Neural progenitor cell (in vitro differentiated cells): ENCODE measurements around the gene TBCEL. TPM values are rescaled to one million over a fixed set of nuclear protein-coding genes. Genes with fewer than 3 reads are reported as not detected.
A peak's percentile ranks its signal among the peaks of the same experiment; 100 is the strongest.

ENCODE experiments used
- DNase-seq: peaks from one replicate; pipeline ENCODE4 v3.0.0-alpha.2; 2016; ENCODE audit warnings: low spot score
- H2AFZ ChIP-seq: fragments of 200-600 bp; sonication (generic); replicated peaks from 2 replicates; pipeline ENCODE4 v1.6.1; 2016; ENCODE audit warnings: antibody characterized with exemption
- H3F3A ChIP-seq: fragments of 200-600 bp; sonication (generic); 2 replicates; pipeline ENCODE4 v1.6.1; 2016; ENCODE audit warnings: antibody characterized with exemption, low read depth
- H3K27ac ChIP-seq: fragments of 200-600 bp; sonication (generic); 2 replicates; pipeline ENCODE4 v1.5.1; 2016; ENCODE audit warnings: mild to moderate bottlenecking
- H3K27me3 ChIP-seq: fragments of 200-600 bp; sonication (generic); 2 replicates; pipeline ENCODE4 v1.6.1; 2016; ENCODE audit warnings: mild to moderate bottlenecking, moderate library complexity
- H3K36me3 ChIP-seq: fragments of 200-600 bp; sonication (generic); 2 replicates; pipeline ENCODE4 v1.5.1; 2016
- H3K4me1 ChIP-seq: fragments of 200-600 bp; sonication (generic); 2 replicates; pipeline ENCODE4 v1.6.1; 2016; ENCODE audit warnings: mixed run types
- H3K4me2 ChIP-seq: fragments of 200-600 bp; sonication (generic); 2 replicates; pipeline ENCODE4 v1.6.1; 2016
- H3K4me3 ChIP-seq: fragments of 200-600 bp; sonication (generic); 2 replicates; pipeline ENCODE4 v1.5.1; 2016
- H3K79me2 ChIP-seq: fragments of 200-600 bp; sonication (generic); 2 replicates; pipeline ENCODE4 v1.6.1; 2016; ENCODE audit warnings: low read depth
- H3K9ac ChIP-seq: fragments of 200-600 bp; sonication (generic); 2 replicates; pipeline ENCODE4 v1.6.1; 2016
- H3K9me3 ChIP-seq: fragments of 200-600 bp; sonication (generic); 2 replicates; pipeline ENCODE4 v1.5.1; 2016; ENCODE audit warnings: low read depth
- H4K20me1 ChIP-seq: fragments of 200-600 bp; sonication (generic); 2 replicates; pipeline ENCODE4 v1.6.1; 2016; ENCODE audit warnings: low read depth
- H3K27ac Mint-ChIP-seq: 3 replicates; pipeline ENCODE4 v1.8.0; 2021; ENCODE audit warnings: mixed read lengths
- H3K27me3 Mint-ChIP-seq: 2 replicates; pipeline ENCODE4 v1.8.0; 2022; ENCODE audit warnings: low read depth, mild to moderate bottlenecking, inconsistent platforms, moderate library complexity, mixed read lengths; ENCODE audit not compliant: insufficient read depth
- H3K36me3 Mint-ChIP-seq: 3 replicates; pipeline ENCODE4 v1.8.0; 2021; ENCODE audit warnings: mixed read lengths
- H3K4me1 Mint-ChIP-seq: 3 replicates; pipeline ENCODE4 v1.8.0; 2021; ENCODE audit warnings: mixed read lengths
- H3K4me3 Mint-ChIP-seq: 3 replicates; pipeline ENCODE4 v1.8.0; 2021; ENCODE audit warnings: mild to moderate bottlenecking, moderate library complexity, mixed read lengths
- H3K9me3 Mint-ChIP-seq: 3 replicates; pipeline ENCODE4 v1.8.0; 2020; ENCODE audit warnings: mixed read lengths
- CTCF ChIP-seq: fragments of 200-600 bp; sonication (generic); IDR thresholded peaks from 2 replicates; pipeline ENCODE4 v1.5.1; 2017; ENCODE audit warnings: antibody characterized with exemption, mild to moderate bottlenecking
- EZH2 ChIP-seq: fragments of 200-600 bp; sonication (generic); IDR thresholded peaks from 2 replicates; pipeline ENCODE4 v1.6.1; 2017; ENCODE audit warnings: antibody characterized with exemption, mild to moderate bottlenecking, moderate library complexity
- EZH2phosphoT487 ChIP-seq: fragments of 200-600 bp; sonication (generic); IDR thresholded peaks from 2 replicates; pipeline ENCODE4 v1.6.1; 2017; ENCODE audit warnings: antibody characterized with exemption
- total RNA-seq: library from RNA; depleted of rRNA; stranded (reverse); fragments of >200 nt; gene quantifications from 2 replicates; pipeline ENCODE4 v1.2.3, GENCODE V29; 2015; ENCODE audit warnings: low replicate concordance

The TBCEL gene
- total RNA-seq, 1 donor from 2014 or later: 22.3 TPM

DNA sequence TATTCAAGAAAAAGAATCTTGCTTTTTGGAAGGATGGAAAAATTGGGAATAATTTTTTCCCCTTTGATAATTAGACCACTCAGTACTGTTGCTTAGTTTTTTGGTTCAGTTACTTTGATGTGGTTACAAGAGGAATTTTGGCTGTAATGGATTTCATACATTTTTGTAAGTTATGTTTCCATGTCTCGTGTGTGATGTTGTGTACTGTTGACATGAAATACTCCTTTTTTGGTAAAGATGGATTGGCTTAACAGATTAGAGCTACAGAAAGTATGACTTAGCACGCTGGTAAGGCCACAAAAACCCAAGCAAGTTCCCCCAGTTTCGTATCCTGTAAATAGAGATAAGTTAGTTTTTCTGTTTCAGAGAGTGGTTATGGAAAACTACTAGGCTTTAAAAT is 11.9 kb downstream of the TBCEL start:
- Mint-ChIP-seq H3K36me3 (no peaks in the 10 kb centered on the region), H3K27ac (no peak overlapping the region), H3K27me3 (no peaks in the 10 kb centered on the region), H3K9me3 (no peaks in the 10 kb centered on the region), H3K4me3 (no peak overlapping the region), H3K4me1 (peaks cover 13% of the 10 kb centered on the region)
- Histone ChIP-seq H3K4me3 (no peak overlapping the region), H3K9me3 (no peaks in the 10 kb centered on the region), H3K4me1 (peaks cover 23% of the 10 kb centered on the region), H3K79me2 (peaks cover 74% of the 10 kb centered on the region), H4K20me1 (peaks cover 77% of the 10 kb centered on the region), H3K27me3 (no peaks in the 10 kb centered on the region), H3K4me2 (no peak overlapping the region), H2AFZ (no peak overlapping the region), H3F3A (no peaks in the 10 kb centered on the region), H3K27ac (no peak overlapping the region), H3K36me3 (no peaks in the 10 kb centered on the region), H3K9ac (no peak overlapping the region)
- TF ChIP-seq EZH2phosphoT487: no peak
- TF ChIP-seq CTCF: no peak
- no peak for TF ChIP-seq EZH2
- no peak for DNase-seq

DNA sequence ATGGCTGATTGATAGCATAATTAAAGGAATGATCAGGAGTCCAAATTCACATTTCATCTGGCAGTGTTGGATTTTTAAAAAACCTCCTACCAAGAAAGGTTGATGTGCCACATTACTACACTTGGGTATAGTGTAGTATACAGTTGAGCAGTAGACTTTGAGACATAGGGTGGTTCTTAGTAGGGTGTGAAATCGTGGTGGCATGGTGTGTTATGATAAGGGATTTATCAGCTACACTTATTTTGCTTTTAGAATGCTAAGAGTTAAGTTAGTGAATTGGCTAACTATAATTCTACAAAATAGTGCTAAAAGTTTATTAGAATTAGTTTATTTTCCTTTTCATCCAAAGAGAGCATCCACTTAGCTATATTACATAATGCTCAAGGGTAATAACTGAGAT is 13.1 kb downstream of the TBCEL start:
- H3K9me3 Mint-ChIP-seq: no peaks in the 10 kb centered on the region
- Histone ChIP-seq H3K4me3 (no peak overlapping the region), H3F3A (no peaks in the 10 kb centered on the region), H3K36me3 (no peaks in the 10 kb centered on the region), H3K79me2 (peaks cover 74% of the 10 kb centered on the region), H3K27ac (no peak overlapping the region), H3K4me2 (no peak overlapping the region), H4K20me1 (peaks cover 77% of the 10 kb centered on the region), H3K9ac (no peak overlapping the region), H3K27me3 (no peaks in the 10 kb centered on the region), H2AFZ (no peak overlapping the region), H3K4me1 (peaks cover 23% of the 10 kb centered on the region), H3K9me3 (no peaks in the 10 kb centered on the region)
- H3K4me1 Mint-ChIP-seq: peaks cover 13% of the 10 kb centered on the region
- no peak overlapping the region for H3K27ac Mint-ChIP-seq
- H3K4me3 Mint-ChIP-seq: no peak overlapping the region
- TF ChIP-seq EZH2phosphoT487: no peak
- TF ChIP-seq EZH2: no peak
- no peak for TF ChIP-seq CTCF
- DNase-seq: no peak
- no peaks in the 10 kb centered on the region for H3K36me3 Mint-ChIP-seq
- no peaks in the 10 kb centered on the region for H3K27me3 Mint-ChIP-seq

GRCh38 chr11:121038648-121039409 is 14.9 kb downstream of the TBCEL start:
- Histone ChIP-seq H3K9ac (no peak overlapping the region), H3K4me2 (peak overlapping the region; percentile 39), H4K20me1 (peaks cover 74% of the 10 kb centered on the region), H3K4me3 (no peak overlapping the region), H3K4me1 (peaks cover 23% of the 10 kb centered on the region), H3K9me3 (no peaks in the 10 kb centered on the region), H2AFZ (no peak overlapping the region), H3K27ac (no peak overlapping the region), H3K27me3 (no peaks in the 10 kb centered on the region), H3K79me2 (peaks cover 60% of the 10 kb centered on the region), H3F3A (no peaks in the 10 kb centered on the region), H3K36me3 (no peaks in the 10 kb centered on the region)
- Mint-ChIP-seq H3K36me3 (no peaks in the 10 kb centered on the region), H3K27ac (no peak overlapping the region), H3K27me3 (no peaks in the 10 kb centered on the region), H3K4me1 (peaks cover 13% of the 10 kb centered on the region), H3K9me3 (no peaks in the 10 kb centered on the region), H3K4me3 (no peak overlapping the region)
- TF ChIP-seq EZH2phosphoT487: no peak
- no peak for TF ChIP-seq EZH2
- TF ChIP-seq CTCF: no peak
- DNase-seq: no peak
